ENCODE data around the gene ZBTB45. TPM values are rescaled to one million over a fixed set of nuclear protein-coding genes. Genes with fewer than 3 reads are reported as not detected.
A peak's percentile ranks its signal among the peaks of the same experiment; 100 is the strongest.

The ZBTB45 gene
- total and polyA plus RNA-seq, 2 donors, result 2.8 to 7.2 TPM

DNA sequence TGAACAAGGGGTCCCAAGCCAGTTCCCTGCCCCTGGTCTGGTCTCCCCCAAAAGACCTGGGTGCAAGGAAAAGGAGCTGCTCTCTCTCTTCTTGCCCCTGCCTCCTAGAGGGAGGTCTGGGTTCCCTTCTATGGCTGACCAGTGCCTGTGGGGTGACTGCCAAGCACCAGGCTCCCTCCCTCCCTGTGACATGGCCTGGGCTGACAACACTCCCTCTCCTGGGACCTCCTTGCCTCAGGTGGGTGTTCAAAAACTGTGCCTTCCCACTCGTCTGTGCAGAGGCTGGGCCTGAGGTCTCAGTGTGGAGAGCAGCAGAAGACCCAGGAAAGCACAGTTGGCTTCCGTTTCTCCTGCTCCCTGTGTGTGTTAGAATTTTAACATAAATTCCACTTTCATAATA lies 38.8 kb downstream of the ZBTB45 start:
- DNase-seq (ENCODE audit: low read depth in 6 of 9, low spot score in 9 of 9), result no peak
- no peak overlapping the region for H3K4me3 ChIP-seq (ENCODE audit: low read length in 2 of 2)
- H3K9me3 ChIP-seq (ENCODE audit: control insufficient read depth in 2 of 2, insufficient read depth in 1 of 2, low read length in 1 of 2), result no peaks in the 10 kb centered on the region
- no peak overlapping the region for H3K27ac ChIP-seq (ENCODE audit: low read depth in 1 of 2, low read length in 1 of 2)
- WGBS, result 94% methylated on average over 2 of the region's 2 CpGs
- H3K4me1 ChIP-seq (ENCODE audit: control insufficient read depth in 2 of 2, insufficient read depth in 2 of 2, low read length in 2 of 2), result peaks cover 10 to 33% of the 10 kb centered on the region in 2 donors
- H3K36me3 ChIP-seq (ENCODE audit: control insufficient read depth in 2 of 2, insufficient read depth in 2 of 2, low read length in 1 of 2), result peaks cover 6 to 13% of the 10 kb centered on the region in 2 donors
- no peaks in the 10 kb centered on the region for H3K27me3 ChIP-seq (ENCODE audit: control insufficient read depth in 2 of 2, insufficient read depth in 1 of 2, low read length in 1 of 2)

DNA sequence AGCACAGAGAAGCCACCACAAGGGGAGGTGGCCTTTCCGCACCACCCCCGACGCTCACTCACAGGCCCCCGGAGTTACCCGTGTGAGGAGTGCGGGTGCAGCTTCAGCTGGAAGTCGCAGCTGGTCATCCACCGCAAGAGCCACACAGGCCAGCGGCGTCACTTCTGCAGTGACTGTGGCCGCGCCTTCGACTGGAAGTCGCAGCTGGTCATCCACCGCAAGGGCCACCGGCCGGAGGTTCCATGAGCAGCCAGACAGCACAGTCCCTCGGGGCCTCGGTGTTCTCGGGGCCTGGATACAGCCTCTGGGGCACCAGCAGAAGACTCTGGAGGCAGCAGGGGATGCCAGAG lies 39.2 kb downstream of the ZBTB45 start:
- 96% methylated on average over 20 of the region's 20 CpGs for WGBS
- Histone ChIP-seq H3K36me3 (ENCODE audit: control insufficient read depth in 2 of 2, insufficient read depth in 2 of 2, low read length in 1 of 2) (peaks cover 6 to 13% of the 10 kb centered on the region in 2 donors), H3K27me3 (ENCODE audit: control insufficient read depth in 2 of 2, insufficient read depth in 1 of 2, low read length in 1 of 2) (no peaks in the 10 kb centered on the region), H3K4me3 (ENCODE audit: low read length in 2 of 2) (no peak overlapping the region), H3K9me3 (ENCODE audit: control insufficient read depth in 2 of 2, insufficient read depth in 1 of 2, low read length in 1 of 2) (no peaks in the 10 kb centered on the region), H3K27ac (ENCODE audit: low read depth in 1 of 2, low read length in 1 of 2) (no peak overlapping the region), H3K4me1 (ENCODE audit: control insufficient read depth in 2 of 2, insufficient read depth in 2 of 2, low read length in 2 of 2) (peaks cover 11 to 33% of the 10 kb centered on the region in 2 donors)
- DNase-seq (ENCODE audit: low read depth in 6 of 9, low spot score in 9 of 9), result no peak

DNA sequence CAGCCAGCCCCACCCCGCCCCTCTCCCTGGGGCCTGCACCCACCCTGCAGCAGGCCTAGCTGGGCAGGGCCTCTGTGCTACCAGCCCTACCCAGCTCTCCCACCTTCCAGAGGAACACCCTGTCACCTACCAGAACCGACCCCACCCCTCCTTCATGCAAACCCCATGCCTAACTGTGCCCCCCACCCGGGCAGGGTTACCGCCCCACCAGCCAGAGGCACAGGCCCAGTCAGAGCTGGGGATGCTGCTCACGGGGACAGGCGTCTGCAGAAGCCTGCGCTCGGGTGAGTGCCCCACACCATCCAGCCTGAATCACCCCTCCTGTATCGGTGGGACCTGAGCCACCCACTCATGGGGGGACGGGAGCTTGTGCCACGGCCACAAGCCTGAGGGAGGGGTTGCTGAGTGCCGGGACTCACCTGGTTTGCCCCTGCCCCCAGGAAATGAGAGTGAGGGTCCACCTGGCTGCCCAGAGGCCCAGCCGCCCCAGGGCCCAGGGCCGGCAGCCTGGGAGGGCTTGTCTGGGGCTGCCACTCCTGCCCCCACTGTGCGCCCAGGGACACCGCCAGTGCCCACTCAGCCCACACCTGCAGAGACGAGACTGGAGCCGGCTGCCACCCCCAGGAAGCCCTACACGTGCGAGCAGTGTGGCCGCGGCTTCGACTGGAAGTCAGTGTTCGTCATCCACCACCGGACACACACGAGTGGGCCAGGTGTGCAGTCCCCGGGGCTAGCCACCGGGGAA lies 39.7 kb downstream of the ZBTB45 start:
- no peak for DNase-seq (ENCODE audit: low read depth in 6 of 9, low spot score in 9 of 9)
- no peak overlapping the region for H3K27ac ChIP-seq (ENCODE audit: low read depth in 1 of 2, low read length in 1 of 2)
- H3K4me1 ChIP-seq (ENCODE audit: control insufficient read depth in 2 of 2, insufficient read depth in 2 of 2, low read length in 2 of 2), result peaks cover 16 to 38% of the 10 kb centered on the region in 2 donors
- no peak overlapping the region for H3K4me3 ChIP-seq (ENCODE audit: low read length in 2 of 2)
- 94% methylated on average over 28 of the region's 28 CpGs for WGBS
- H3K27me3 ChIP-seq (ENCODE audit: control insufficient read depth in 2 of 2, insufficient read depth in 1 of 2, low read length in 1 of 2), result no peaks in the 10 kb centered on the region
- H3K9me3 ChIP-seq (ENCODE audit: control insufficient read depth in 2 of 2, insufficient read depth in 1 of 2, low read length in 1 of 2), result no peaks in the 10 kb centered on the region
- H3K36me3 ChIP-seq (ENCODE audit: control insufficient read depth in 2 of 2, insufficient read depth in 2 of 2, low read length in 1 of 2), result peaks cover 6 to 13% of the 10 kb centered on the region in 2 donors

DNA sequence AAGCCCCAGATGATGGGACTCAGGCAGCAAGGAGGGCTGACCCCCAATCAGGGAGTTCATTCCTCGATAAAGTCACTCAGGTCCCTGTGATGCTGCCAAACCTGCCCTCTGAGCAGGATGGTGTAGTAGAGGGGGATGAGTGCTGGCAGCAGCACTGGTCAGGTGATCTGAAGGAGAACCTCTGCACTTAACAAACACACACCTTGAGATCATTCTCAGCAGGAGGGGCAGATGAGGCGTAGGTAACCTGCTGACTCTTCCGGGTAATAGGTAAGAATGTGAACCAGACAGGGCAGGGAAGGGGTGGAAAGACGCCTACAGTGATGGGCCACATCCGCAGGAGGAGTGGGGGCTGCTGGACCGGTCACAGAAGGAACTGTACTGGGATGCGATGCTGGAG lies 40.3 kb downstream of the ZBTB45 start:
- Histone ChIP-seq H3K4me3 (ENCODE audit: low read length in 2 of 2) (no peak overlapping the region), H3K36me3 (ENCODE audit: control insufficient read depth in 2 of 2, insufficient read depth in 2 of 2, low read length in 1 of 2) (peaks cover 6 to 13% of the 10 kb centered on the region in 2 donors), H3K9me3 (ENCODE audit: control insufficient read depth in 2 of 2, insufficient read depth in 1 of 2, low read length in 1 of 2) (no peaks in the 10 kb centered on the region), H3K4me1 (ENCODE audit: control insufficient read depth in 2 of 2, insufficient read depth in 2 of 2, low read length in 2 of 2) (peaks cover 17 to 41% of the 10 kb centered on the region in 2 donors), H3K27me3 (ENCODE audit: control insufficient read depth in 2 of 2, insufficient read depth in 1 of 2, low read length in 1 of 2) (no peaks in the 10 kb centered on the region), H3K27ac (ENCODE audit: low read depth in 1 of 2, low read length in 1 of 2) (no peak overlapping the region)
- 91% methylated on average over 7 of the region's 7 CpGs for WGBS
- DNase-seq (ENCODE audit: low read depth in 6 of 9, low spot score in 9 of 9), result no peak

DNA sequence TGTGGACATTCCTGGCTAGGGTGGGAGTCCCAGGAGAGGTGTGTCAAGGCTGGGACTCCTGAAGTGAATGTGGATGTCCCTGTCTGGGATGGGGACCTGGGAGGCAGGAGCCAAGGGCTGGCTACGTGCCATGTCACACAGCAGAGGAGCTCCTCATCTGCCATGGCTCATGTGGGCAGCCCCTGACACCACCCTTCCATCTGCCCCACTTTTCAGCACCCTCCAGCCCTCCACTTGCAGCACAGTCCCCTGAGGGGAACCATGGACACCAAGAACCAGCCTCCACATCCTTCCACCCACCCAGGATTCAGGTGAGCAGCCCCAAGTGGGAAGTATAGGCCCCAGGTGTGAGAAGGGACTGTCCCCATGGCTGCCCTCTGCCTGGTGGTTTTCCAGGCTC lies 41.7 kb downstream of the ZBTB45 start:
- no peaks in the 10 kb centered on the region for H3K27me3 ChIP-seq (ENCODE audit: control insufficient read depth in 2 of 2, insufficient read depth in 1 of 2, low read length in 1 of 2)
- H3K9me3 ChIP-seq (ENCODE audit: control insufficient read depth in 2 of 2, insufficient read depth in 1 of 2, low read length in 1 of 2), result no peaks in the 10 kb centered on the region
- H3K36me3 ChIP-seq (ENCODE audit: control insufficient read depth in 2 of 2, insufficient read depth in 2 of 2, low read length in 1 of 2), result peaks cover 13 to 23% of the 10 kb centered on the region in 2 donors
- 100% methylated on average over 1 of the region's 1 CpG for WGBS
- H3K4me3 ChIP-seq (ENCODE audit: low read length in 2 of 2), result no peak overlapping the region
- no peak for DNase-seq (ENCODE audit: low read depth in 6 of 9, low spot score in 9 of 9)
- H3K27ac ChIP-seq (ENCODE audit: low read depth in 1 of 2, low read length in 1 of 2), result no peak overlapping the region
- peaks cover 17 to 35% of the 10 kb centered on the region in 2 donors for H3K4me1 ChIP-seq (ENCODE audit: control insufficient read depth in 2 of 2, insufficient read depth in 2 of 2, low read length in 2 of 2)

DNA sequence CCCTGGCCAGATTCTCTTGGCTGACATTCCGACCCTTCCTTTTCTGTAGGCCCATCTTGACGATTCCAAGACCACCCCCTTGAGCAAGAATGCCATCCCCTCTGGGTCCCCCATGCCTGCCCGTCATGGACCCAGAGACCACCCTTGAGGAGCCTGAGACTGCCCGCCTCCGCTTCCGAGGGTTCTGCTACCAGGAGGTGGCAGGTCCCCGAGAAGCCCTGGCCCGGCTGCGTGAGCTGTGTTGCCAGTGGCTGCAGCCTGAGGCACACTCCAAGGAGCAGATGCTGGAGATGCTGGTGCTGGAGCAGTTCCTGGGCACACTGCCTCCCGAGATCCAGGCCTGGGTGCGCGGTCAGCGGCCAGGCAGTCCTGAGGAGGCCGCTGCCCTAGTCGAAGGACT lies 42.5 kb downstream of the ZBTB45 start:
- Histone ChIP-seq H3K36me3 (ENCODE audit: control insufficient read depth in 2 of 2, insufficient read depth in 2 of 2, low read length in 1 of 2) (peaks cover 20 to 30% of the 10 kb centered on the region in 2 donors), H3K27me3 (ENCODE audit: control insufficient read depth in 2 of 2, insufficient read depth in 1 of 2, low read length in 1 of 2) (no peaks in the 10 kb centered on the region), H3K4me1 (ENCODE audit: control insufficient read depth in 2 of 2, insufficient read depth in 2 of 2, low read length in 2 of 2) (peaks cover 14 to 29% of the 10 kb centered on the region in 2 donors), H3K4me3 (ENCODE audit: low read length in 2 of 2) (peak overlapping the region in 1 of 2 donors; percentile 63), H3K27ac (ENCODE audit: low read depth in 1 of 2, low read length in 1 of 2) (peak overlapping the region; percentile 99), H3K9me3 (ENCODE audit: control insufficient read depth in 2 of 2, insufficient read depth in 1 of 2, low read length in 1 of 2) (no peaks in the 10 kb centered on the region)
- DNase-seq (ENCODE audit: low read depth in 6 of 9, low spot score in 9 of 9), result no peak
- 93% methylated on average over 15 of the region's 15 CpGs for WGBS

DNA sequence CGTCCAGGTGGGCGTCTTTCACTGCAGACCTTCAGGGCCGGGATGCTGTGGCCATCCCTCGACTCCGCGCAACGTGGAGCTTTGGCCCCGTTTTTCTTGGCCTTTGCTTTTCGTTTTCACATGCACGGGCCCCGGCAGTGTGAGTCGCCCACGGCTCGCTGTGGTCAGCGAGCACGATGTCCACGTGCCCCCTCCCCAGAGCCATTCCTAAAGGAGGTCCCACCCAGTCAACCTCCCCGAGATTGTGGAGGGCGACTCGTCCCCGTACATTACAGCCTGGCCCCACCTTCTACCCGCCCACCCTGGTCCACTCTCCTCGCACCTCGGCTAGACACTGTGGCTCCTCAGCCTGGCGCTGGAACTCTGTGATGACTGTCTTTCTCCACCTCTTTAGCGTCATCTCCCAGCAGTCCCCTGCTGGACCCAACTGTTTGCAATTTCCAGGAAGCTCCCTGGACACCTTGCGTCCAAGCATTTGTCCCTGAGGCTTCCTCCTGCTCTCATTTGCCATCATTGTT lies 43.1 kb downstream of the ZBTB45 start:
- peak in 1 of 9 donors; percentile 13 for DNase-seq (ENCODE audit: low read depth in 6 of 9, low spot score in 9 of 9)
- Histone ChIP-seq H3K4me1 (ENCODE audit: control insufficient read depth in 2 of 2, insufficient read depth in 2 of 2, low read length in 2 of 2) (peaks cover 14 to 25% of the 10 kb centered on the region in 2 donors), H3K9me3 (ENCODE audit: control insufficient read depth in 2 of 2, insufficient read depth in 1 of 2, low read length in 1 of 2) (no peaks in the 10 kb centered on the region), H3K27me3 (ENCODE audit: control insufficient read depth in 2 of 2, insufficient read depth in 1 of 2, low read length in 1 of 2) (no peaks in the 10 kb centered on the region), H3K4me3 (ENCODE audit: low read length in 2 of 2) (peak overlapping the region; percentile 63 to 64), H3K27ac (ENCODE audit: low read depth in 1 of 2, low read length in 1 of 2) (peak overlapping the region; percentile 99), H3K36me3 (ENCODE audit: control insufficient read depth in 2 of 2, insufficient read depth in 2 of 2, low read length in 1 of 2) (peaks cover 25 to 36% of the 10 kb centered on the region in 2 donors)
- 6% methylated on average over 27 of the region's 27 CpGs for WGBS

DNA sequence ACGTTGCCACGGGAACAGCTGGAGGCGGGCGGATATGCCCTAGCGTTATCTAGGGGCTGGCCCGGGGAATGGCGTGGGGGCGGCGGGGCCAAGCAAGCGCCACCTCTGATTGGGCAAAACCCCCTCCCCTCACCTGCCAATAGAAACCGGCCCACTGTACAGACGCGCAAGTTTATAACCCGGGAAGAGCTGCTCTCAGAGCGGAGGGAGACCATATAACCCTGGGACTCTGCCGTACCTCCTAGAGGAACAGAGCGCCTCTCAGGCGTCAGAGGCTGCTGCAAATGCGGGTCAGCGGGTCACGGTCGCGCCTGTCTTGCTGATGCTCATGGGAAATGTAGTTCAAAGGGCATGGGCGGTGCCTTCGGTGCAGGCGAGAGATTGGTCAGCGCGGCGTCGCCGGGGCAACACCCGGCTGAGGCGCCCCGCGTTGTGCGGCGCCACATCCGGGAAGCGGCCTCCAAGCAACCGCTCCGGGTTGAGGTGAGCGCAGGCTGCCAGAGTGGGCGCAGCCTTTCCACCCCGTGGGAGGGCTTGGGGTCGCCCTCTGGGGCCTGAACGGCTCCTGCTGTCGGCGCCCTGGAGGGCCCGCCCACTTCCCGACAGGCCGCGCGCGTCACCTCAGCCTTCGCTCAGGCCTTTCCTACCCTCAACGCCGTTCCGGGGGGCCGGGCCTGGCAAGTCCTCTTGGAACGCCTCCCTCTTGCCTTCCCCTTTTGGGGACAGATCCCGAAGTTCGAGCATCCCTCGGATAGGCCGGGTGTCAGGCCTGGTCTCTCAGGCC lies 43.7 kb downstream of the ZBTB45 start, which contains the start of gene ZNF446:
ZNF446 (plus strand) TSS at position 639 of the 784 bp plus-strand sequence. CDS start 867 bp downstream, outside the sequence.
- DNase-seq (ENCODE audit: low read depth in 6 of 9, low spot score in 9 of 9), result peak; percentile 98 to 99 (median 99)
- H3K36me3 ChIP-seq (ENCODE audit: control insufficient read depth in 2 of 2, insufficient read depth in 2 of 2, low read length in 1 of 2), result peaks cover 23 to 35% of the 10 kb centered on the region in 2 donors
- under 1% methylated on average over 64 of the region's 64 CpGs for WGBS
- H3K4me1 ChIP-seq (ENCODE audit: control insufficient read depth in 2 of 2, insufficient read depth in 2 of 2, low read length in 2 of 2), result peaks cover 14 to 20% of the 10 kb centered on the region in 2 donors
- H3K27ac ChIP-seq (ENCODE audit: low read depth in 1 of 2, low read length in 1 of 2), result peak within 1 kb of the TSS; percentile 99
- H3K27me3 ChIP-seq (ENCODE audit: control insufficient read depth in 2 of 2, insufficient read depth in 1 of 2, low read length in 1 of 2), result no peaks in the 10 kb centered on the region
- H3K9me3 ChIP-seq (ENCODE audit: control insufficient read depth in 2 of 2, insufficient read depth in 1 of 2, low read length in 1 of 2), result no peaks in the 10 kb centered on the region
- H3K4me3 ChIP-seq (ENCODE audit: low read length in 2 of 2), result peak within 1 kb of the TSS; percentile 63 to 64

All from thymus (tissue), 11 donors.